Small intestine (tissue), 7 donors: ENCODE data around the gene C1orf53. TPM values are rescaled to one million over a fixed set of nuclear protein-coding genes. Genes with fewer than 3 reads are reported as not detected.

Experiments
- DNase-seq, 2 donors: peaks; one replicate each; pipeline versions ENCODE4 v3.0.0 to v3.0.0-alpha.2; 2013
- FAIRE-seq: peaks from 2 replicates; lab custom pipeline; 2012; peaks lifted over from hg19 to GRCh38; lab: Jason Lieb, UNC
- H3K27ac ChIP-seq, 3 donors: one replicate each; pipeline ENCODE4 v1.5.1; 2013; ENCODE audit warnings: low read length in 2 of 3, mild to moderate bottlenecking in 2 of 3, control low read depth in 1 of 3, inconsistent platforms in 1 of 3, low read depth in 1 of 3, moderate library complexity in 1 of 3
- H3K27me3 ChIP-seq, 3 donors: one replicate each; pipeline ENCODE4 v1.6.1; 2013; ENCODE audit warnings: low read length in 3 of 3, inconsistent platforms in 1 of 3; ENCODE audit not compliant: control insufficient read depth in 3 of 3, insufficient read depth in 3 of 3
- H3K36me3 ChIP-seq, 3 donors: one replicate each; pipeline ENCODE4 v1.6.1; 2013; ENCODE audit warnings: low read length in 3 of 3, inconsistent platforms in 1 of 3, low read depth in 1 of 3, mild to moderate bottlenecking in 1 of 3, moderate library complexity in 1 of 3; ENCODE audit not compliant: control insufficient read depth in 3 of 3, insufficient read depth in 2 of 3
- H3K4me1 ChIP-seq, 3 donors: one replicate each; pipeline ENCODE4 v1.6.1; 2013; ENCODE audit warnings: low read length in 2 of 3, inconsistent platforms in 1 of 3, low read depth in 1 of 3, mild to moderate bottlenecking in 1 of 3, moderate library complexity in 1 of 3; ENCODE audit not compliant: control insufficient read depth in 3 of 3, insufficient read depth in 2 of 3
- H3K4me3 ChIP-seq, 3 donors: one replicate each; pipeline ENCODE4 v1.5.1; 2013; ENCODE audit warnings: low read length in 3 of 3, control low read depth in 1 of 3, inconsistent platforms in 1 of 3, low read depth in 1 of 3, mild to moderate bottlenecking in 1 of 3, moderate library complexity in 1 of 3
- H3K9me3 ChIP-seq, 2 donors: one replicate each; pipeline ENCODE4 v1.6.1; 2013; ENCODE audit warnings: low read depth in 1 of 2, low read length in 1 of 2; ENCODE audit not compliant: control insufficient read depth in 2 of 2, insufficient read depth in 1 of 2
- WGBS, 3 donors: extraction: QIAGEN DNeasy Blood & Tissue Kit; methylation state at CpG; one replicate each; pipeline ENCODE4 v1.1.7; 2013; 5-methylcytosine and 5-hydroxymethylcytosine counted together
- polyA plus RNA-seq, 4 donors: library from polyadenylated mRNA; stranded (reverse) in 3 of 4; unstranded in 1 of 4; fragments of 200-250 nt in 3 of 4; fragments of 120-200 nt in 1 of 4; gene quantifications; one replicate each; pipeline versions ENCODE4 v1.2.1 to v1.2.3, GENCODE V29; 2013
- donor health status: healthy with polysubstance abuse.
- donor health status: control.
- donor health status: control.
- donor health status: Bipolar disorder and iron deficiency.
- donor health status: healthy.

C1orf53 gene
- polyA plus RNA-seq, 4 donors: 8.6 to 16.8 (median 10.7) TPM

DNA sequence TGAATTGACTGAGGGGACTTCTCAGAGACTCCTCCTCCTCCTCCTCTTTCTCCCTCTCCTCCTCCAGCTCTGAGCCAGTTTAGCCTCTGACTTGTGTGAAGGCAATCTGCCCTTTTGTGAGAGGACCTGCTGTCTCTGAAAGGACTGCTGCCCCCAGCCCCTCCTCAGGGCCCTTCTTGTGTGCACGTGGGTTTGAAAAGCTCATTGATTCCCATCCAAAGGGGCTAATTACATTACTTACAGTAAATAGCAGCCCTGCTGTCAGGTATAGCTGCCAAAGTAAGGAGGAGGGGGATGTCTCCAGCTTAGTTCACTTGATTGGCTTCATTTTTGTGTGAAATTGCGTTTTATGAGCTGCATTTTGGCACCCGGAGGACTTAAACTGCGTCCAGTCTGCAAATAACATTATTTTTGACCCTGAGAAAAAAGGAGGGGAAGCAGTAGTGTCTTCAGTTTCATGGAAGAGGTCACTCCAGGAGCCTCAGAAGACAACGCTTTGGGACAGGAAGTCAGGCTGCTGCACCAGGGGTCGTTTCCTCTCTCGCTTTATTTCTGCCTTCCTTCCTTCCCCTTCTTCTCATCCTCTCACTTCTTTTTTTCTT lies 12.9 kb downstream of the C1orf53 start:
- whole genome bisulfite sequencing, 3 donors: 4 to 8% (median 5%) methylated on average over 7 of the region's 7 CpGs
- FAIRE-seq (no peak), DNase-seq (no peak)
- H3K4me1 ChIP-seq: peaks cover 5 to 26% (median 15%) of the 10 kb centered on the region in 3 donors
- no peak overlapping the region for H3K27ac ChIP-seq
- H3K27me3 ChIP-seq: peaks cover 6 to 100% (median 83%) of the 10 kb centered on the region in 3 donors
- H3K36me3 ChIP-seq: no peaks in the 10 kb centered on the region
- peaks cover 0 to 3% of the 10 kb centered on the region in 2 donors for H3K9me3 ChIP-seq
- no peak overlapping the region for H3K4me3 ChIP-seq

DNA sequence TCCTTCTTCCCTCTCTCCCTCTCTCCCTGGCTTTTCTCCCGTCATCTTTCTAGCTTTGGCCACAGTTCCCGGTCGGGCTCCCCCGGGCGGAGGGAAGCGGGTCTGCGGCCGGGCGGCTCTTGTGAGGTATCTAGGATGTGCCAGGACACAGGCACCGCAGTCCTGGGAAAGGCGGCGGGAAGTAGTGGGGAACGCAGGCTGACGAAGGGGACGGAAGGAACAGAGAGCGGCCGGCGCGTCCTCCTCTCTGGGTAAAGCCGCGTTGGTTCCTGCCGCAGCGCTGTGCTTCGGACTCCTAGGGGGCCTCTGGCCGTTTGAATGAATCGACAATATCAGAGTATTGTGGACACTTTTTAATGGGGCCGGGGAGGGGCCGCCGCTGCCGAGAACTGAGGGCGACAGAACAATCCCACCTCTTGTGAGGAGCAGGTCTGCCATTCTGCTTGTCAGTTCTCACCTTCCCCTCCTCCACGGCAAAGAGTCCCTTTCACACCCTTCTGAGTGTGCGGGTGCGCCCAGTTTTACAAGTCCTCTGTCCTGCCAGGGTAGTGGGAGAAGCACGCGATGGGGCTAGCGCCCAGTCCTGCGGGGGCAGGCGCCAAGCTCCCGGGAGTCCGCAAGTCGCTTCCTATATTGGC lies 13.6 kb downstream of the C1orf53 start:
- DNase-seq (peak; percentile 46 to 59), FAIRE-seq (no peak)
- Histone ChIP-seq H3K36me3 (no peaks in the 10 kb centered on the region), H3K27me3 (peaks cover 6 to 100% (median 83%) of the 10 kb centered on the region in 3 donors), H3K4me3 (no peak overlapping the region), H3K27ac (no peak overlapping the region), H3K9me3 (peaks cover 0 to 3% of the 10 kb centered on the region in 2 donors), H3K4me1 (peaks cover 3 to 26% (median 15%) of the 10 kb centered on the region in 3 donors)
- WGBS, 3 donors: 1 to 2% (median 2%) methylated on average over 41 to 42 of the region's 42 CpGs

DNA sequence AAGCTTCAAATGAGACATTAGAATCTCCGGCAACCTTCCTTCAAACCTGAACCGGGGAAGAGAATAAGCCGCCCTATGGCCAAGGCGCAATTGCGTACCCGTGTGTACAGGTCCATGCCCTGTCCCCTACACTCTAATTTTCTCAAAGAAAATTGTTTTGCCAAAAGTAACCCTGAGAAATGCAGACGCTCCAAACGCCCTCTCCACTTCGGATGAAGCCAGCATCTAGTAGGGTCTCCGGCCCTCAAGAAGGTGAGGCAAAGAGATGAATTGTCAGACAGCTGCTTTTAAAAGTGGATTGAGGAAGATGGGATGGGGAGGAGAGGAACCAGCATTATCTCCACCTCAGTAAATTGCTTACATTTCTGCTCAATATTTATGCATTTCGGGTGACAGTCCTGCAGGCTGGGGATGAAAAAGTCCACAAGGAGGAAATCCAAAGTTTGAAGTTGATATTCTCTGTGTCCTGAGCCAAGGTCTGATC lies 14.1 kb downstream of the C1orf53 start:
- no peak overlapping the region for H3K4me3 ChIP-seq

DNA sequence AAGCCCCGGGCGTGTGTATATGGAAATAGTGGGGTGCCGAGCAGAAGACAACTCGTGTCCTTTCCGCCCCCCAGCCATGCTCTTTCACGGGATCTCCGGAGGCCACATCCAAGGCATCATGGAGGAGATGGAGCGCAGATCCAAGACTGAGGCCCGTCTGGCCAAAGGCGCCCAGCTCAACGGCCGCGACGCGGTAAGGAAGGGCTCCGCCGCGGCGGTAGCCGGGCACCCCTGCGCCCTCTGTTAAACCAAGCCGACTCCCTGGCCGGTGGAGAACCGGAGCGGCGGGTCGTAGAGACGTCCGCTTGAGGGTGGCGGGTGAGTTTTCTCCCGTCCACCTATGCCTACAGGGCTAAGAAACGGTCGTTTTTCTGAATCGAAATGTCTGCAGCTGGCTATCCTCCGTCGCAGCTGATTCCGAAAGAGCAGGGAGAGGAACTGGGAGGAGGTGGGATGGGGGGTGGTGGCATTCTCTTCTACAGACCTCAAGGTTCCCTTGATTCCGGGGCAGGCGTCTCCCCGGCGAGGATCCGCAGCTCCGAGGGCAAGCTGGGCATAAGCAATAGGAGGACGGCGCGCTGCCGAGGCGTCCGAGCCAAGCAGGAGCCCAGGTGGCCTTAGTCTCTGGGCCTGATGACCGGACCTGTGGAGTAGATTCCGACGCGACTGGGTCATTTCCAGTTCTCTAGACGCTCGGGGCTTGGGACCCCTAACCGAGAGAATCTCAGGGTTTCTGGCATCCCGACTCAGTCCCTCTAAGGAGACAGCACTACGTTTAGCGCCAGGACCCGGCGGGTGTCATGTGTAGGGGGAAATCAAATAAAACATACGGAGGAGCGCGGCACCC lies 15.6 kb downstream of the C1orf53 start:
- no peak overlapping the region for H3K27ac ChIP-seq
- peak in 1 of 2 donors; percentile 60 for DNase-seq
- 2 to 3% (median 3%) methylated on average over 59 to 64 of the region's 64 CpGs for WGBS, 3 donors
- FAIRE-seq: no peak
- H3K27me3 ChIP-seq: peaks cover 6 to 100% (median 80%) of the 10 kb centered on the region in 3 donors
- peak overlapping the region in 1 of 3 donors; percentile 27 for H3K4me3 ChIP-seq
- H3K36me3 ChIP-seq: no peaks in the 10 kb centered on the region
- H3K9me3 ChIP-seq: peaks cover 0 to 8% of the 10 kb centered on the region in 2 donors
- peaks cover 3 to 20% (median 15%) of the 10 kb centered on the region in 3 donors for H3K4me1 ChIP-seq

More for the DNA sequence above, 14.1 kb downstream of the C1orf53 start:
- no peaks in the 10 kb centered on the region for H3K36me3 ChIP-seq
- FAIRE-seq (no peak), DNase-seq (no peak)
- H3K9me3 ChIP-seq: peaks cover 0 to 3% of the 10 kb centered on the region in 2 donors
- WGBS, 3 donors: 4 to 8% (median 7%) methylated on average over 11 of the region's 11 CpGs
- H3K27me3 ChIP-seq: peaks cover 6 to 100% (median 85%) of the 10 kb centered on the region in 3 donors
- no peak overlapping the region for H3K27ac ChIP-seq
- peaks cover 3 to 26% (median 15%) of the 10 kb centered on the region in 3 donors for H3K4me1 ChIP-seq

DNA sequence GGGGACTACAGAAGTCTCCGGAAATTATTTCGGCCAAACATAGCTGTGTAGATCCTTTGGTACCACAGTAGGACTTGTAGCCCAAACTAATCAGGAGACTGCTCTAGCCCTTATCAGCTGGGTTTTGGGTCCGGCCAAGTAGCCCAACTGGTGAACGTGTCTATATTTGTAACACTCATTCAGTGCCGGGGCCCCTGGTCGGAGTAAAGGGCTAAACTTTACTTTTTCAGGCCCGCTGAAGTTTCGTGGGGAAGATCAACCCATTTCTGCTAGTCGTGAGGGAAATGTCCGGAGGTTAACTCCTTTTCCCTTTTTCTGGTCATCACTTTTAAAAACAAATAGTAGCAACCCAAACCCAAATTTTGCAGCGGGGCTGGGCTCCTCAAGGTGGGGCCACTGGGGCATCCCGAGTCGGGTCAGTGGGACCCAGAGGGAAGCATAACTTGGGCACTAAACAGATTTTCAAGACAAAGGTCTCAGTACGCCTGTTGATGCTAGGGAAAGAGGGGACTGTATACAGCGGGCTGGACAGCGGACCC lies 16.4 kb downstream of the C1orf53 start:
- FAIRE-seq: no peak
- no peak overlapping the region for H3K4me3 ChIP-seq
- no peak overlapping the region for H3K27ac ChIP-seq
- peaks cover 0 to 99% (median 75%) of the 10 kb centered on the region in 3 donors for H3K27me3 ChIP-seq
- H3K4me1 ChIP-seq: peaks cover 3 to 18% (median 15%) of the 10 kb centered on the region in 3 donors
- no peaks in the 10 kb centered on the region for H3K36me3 ChIP-seq
- peak in 1 of 2 donors; percentile 19 for DNase-seq
- 6 to 9% (median 7%) methylated on average over 16 of the region's 16 CpGs for WGBS, 3 donors
- H3K9me3 ChIP-seq: peaks cover 0 to 8% of the 10 kb centered on the region in 2 donors

DNA sequence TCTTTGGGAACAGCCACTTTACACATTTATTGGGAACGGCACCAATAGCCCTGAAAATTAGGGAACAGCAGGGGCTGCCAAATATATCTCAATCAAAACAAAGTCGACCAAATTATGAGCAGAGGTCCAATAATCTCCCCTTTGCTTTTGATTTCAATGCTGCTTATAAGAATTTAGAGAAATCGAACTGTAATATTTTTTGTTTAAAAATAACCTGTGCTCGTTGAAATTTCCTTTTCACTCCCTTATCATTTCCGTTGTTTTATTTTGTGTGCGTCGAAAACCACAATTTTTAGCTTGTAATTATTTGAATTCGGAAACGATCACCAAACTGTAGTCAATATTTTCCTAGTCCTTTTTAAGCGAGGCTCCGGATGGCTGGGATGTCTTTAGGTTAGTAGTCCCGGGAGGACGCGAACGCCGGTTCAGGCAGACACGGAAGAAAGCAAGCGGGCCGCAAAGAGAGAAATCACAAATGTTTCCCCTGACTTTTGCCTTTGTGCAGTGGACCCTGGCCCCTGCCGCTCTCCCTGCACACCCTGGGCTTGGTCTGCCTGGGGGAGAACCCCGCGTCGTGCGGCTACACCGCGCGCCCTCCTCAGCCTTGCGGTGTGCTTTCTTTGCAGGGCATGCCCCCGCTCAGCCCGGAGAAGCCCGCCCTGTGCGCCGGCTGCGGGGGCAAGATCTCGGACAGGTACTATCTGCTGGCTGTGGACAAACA lies 17.1 kb downstream of the C1orf53 start:
- Histone ChIP-seq H3K36me3 (no peaks in the 10 kb centered on the region), H3K4me3 (no peak overlapping the region), H3K9me3 (peaks cover 0 to 8% of the 10 kb centered on the region in 2 donors), H3K27ac (no peak overlapping the region), H3K4me1 (peaks cover 3 to 18% (median 15%) of the 10 kb centered on the region in 3 donors), H3K27me3 (peaks cover 0 to 94% (median 68%) of the 10 kb centered on the region in 3 donors)
- FAIRE-seq: no peak
- WGBS, 3 donors: 4 to 6% (median 4%) methylated on average over 31 to 35 of the region's 35 CpGs
- DNase-seq: peak in 1 of 2 donors; percentile 39

DNA sequence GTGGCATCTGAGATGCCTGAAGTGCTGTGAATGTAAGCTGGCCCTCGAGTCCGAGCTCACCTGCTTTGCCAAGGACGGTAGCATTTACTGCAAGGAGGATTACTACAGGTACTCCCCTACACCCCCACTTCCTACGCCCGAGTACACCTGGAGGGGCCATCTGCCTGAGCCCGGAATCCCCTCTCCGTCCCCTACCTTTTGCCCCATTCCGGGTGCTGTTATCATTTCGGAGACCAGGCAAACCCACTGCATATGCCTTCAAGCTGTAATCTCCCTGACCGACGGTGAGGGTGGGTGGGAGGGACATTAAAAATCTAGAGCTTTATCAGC lies 17.6 kb downstream of the C1orf53 start:
- H3K4me3 ChIP-seq: no peak overlapping the region
- DNase-seq (peak in 1 of 2 donors; percentile 39), FAIRE-seq (no peak)
- WGBS, 3 donors: 4 to 5% (median 5%) methylated on average over 11 of the region's 11 CpGs
- no peaks in the 10 kb centered on the region for H3K36me3 ChIP-seq
- peaks cover 3 to 18% (median 15%) of the 10 kb centered on the region in 3 donors for H3K4me1 ChIP-seq
- H3K9me3 ChIP-seq: peaks cover 0 to 8% of the 10 kb centered on the region in 2 donors
- no peak overlapping the region for H3K27ac ChIP-seq
- H3K27me3 ChIP-seq: peaks cover 0 to 91% (median 64%) of the 10 kb centered on the region in 3 donors
